SK-N-SH (cell line): ENCODE measurements around the gene MAGI2.

Source experiments
- CHD2 ChIP-seq: fragments of 150-350 bp; IDR thresholded peaks from 2 replicates; pipeline ENCODE4 v1.6.1; 2018; ENCODE audit warnings: low read length; ENCODE audit not compliant: partially characterized antibody
- CTCF ChIP-seq: fragments of 200-600 bp; sonication (generic); IDR thresholded peaks from 2 replicates; pipeline ENCODE4 v1.6.1; 2017; ENCODE audit warnings: antibody characterized with exemption, mild to moderate bottlenecking, moderate library complexity
- EP300 ChIP-seq, 2 experiments: IDR thresholded peaks; 2 replicates each; pipeline versions ENCODE4 v1.4.0 to v1.6.1; 2012; ENCODE audit warnings: borderline replicate concordance in 1 of 2, low read depth in 1 of 2, low read length in 1 of 2
- NRF1 ChIP-seq: IDR thresholded peaks from 2 replicates; pipeline ENCODE4 v1.6.1; 2012; ENCODE audit warnings: low read depth, mild to moderate bottlenecking, low read length
- POLR2AphosphoS5 ChIP-seq: IDR thresholded peaks from 2 replicates; pipeline ENCODE4 v1.6.1; 2012; ENCODE audit warnings: low read depth, low read length
- TAF1 ChIP-seq: IDR thresholded peaks from 2 replicates; pipeline ENCODE4 v1.6.1; 2012; ENCODE audit warnings: low read depth, mild to moderate bottlenecking, low read length, moderate library complexity, borderline replicate concordance
- ZBTB33 ChIP-seq: IDR thresholded peaks from 2 replicates; pipeline ENCODE4 v1.4.0; 2012; ENCODE audit warnings: low read depth, borderline replicate concordance

GRCh38 chr7:78616539-78616938, 836.9 kb downstream of the MAGI2 start:
- TF ChIP-seq NRF1 (no peak), CTCF (no peak), EP300 (IDR thresholded peaks at IDR 0.05; ENCODE audit: borderline replicate concordance in 1 of 2, low read depth in 1 of 2, low read length in 1 of 2) (no peak), CHD2 (no peak), TAF1 (no peak), ZBTB33 (no peak), POLR2AphosphoS5 (no peak)
